Neural cell (in vitro differentiated cells): ENCODE results near the gene SYT1.

Experiments
- EZH2 ChIP-seq: fragments of 200-600, 300-800 bp; shearing (Covaris generic), sonication (generic); IDR thresholded peaks from 2 replicates; pipeline ENCODE4 v1.6.1; 2014; ENCODE audit warnings: antibody characterized with exemption, low read length, borderline replicate concordance, mild to moderate bottlenecking; ENCODE audit not compliant: insufficient read depth, poor library complexity, severe bottlenecking
- POLR2AphosphoS5 ChIP-seq: IDR thresholded peaks from 2 replicates; pipeline ENCODE4 v1.6.1; 2012
- TF ChIP-seq, protein P1 (sequence below): fragments of 450-650 bp; IDR thresholded peaks from 2 replicates; pipeline ENCODE4 v1.5.1; 2014; ENCODE audit warnings: antibody characterized with exemption, mild to moderate bottlenecking, moderate library complexity; ENCODE audit not compliant: poor library complexity, severe bottlenecking

GRCh38 chr12:78959556-78959955, 95.0 kb downstream of the SYT1 start:
- TF ChIP-seq POLR2AphosphoS5 (no peak), EZH2 (no peak)
- TF ChIP-seq, protein P1, sequence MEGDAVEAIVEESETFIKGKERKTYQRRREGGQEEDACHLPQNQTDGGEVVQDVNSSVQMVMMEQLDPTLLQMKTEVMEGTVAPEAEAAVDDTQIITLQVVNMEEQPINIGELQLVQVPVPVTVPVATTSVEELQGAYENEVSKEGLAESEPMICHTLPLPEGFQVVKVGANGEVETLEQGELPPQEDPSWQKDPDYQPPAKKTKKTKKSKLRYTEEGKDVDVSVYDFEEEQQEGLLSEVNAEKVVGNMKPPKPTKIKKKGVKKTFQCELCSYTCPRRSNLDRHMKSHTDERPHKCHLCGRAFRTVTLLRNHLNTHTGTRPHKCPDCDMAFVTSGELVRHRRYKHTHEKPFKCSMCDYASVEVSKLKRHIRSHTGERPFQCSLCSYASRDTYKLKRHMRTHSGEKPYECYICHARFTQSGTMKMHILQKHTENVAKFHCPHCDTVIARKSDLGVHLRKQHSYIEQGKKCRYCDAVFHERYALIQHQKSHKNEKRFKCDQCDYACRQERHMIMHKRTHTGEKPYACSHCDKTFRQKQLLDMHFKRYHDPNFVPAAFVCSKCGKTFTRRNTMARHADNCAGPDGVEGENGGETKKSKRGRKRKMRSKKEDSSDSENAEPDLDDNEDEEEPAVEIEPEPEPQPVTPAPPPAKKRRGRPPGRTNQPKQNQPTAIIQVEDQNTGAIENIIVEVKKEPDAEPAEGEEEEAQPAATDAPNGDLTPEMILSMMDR = no peak
